HG03066 (cell line): ENCODE results near the gene DUSP9.

Experiments used
- ATAC-seq: cut with Tn5 transposase; IDR thresholded peaks from one replicate; pipeline ENCODE4 v1.9.1; 2021; ENCODE audit warnings: low read depth; ENCODE audit not compliant: unreplicated experiment

DUSP9 gene

DNA sequence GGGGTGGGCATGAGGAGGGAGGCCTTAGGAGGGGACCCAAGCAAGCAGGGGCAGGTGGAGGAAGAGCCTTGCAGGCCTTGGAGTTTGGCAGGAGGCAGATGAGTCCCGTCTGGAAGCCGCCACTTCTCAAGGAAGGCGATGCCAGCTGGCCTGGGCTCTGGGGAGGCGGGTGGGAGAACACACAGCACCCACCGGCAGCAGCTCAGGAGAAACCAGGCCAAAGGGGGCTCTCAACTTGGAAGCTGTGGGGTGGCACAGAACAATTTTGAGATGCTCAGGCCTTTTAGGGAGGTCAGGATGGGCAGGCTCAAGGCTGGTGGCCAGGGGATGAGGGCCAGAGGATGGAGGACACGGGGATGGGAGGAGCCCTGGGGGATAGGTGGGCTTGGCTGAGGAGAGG is 11.6 kb upstream of the DUSP9 start:
- ATAC-seq, result no peak

- ATAC-seq, result no peak
Measured at GRCh38 chrX:153635788-153636668, 11.0 kb upstream of the DUSP9 start.

- no peak for ATAC-seq
Measured at GRCh38 chrX:153636716-153637115, 10.3 kb upstream of the DUSP9 start.

DNA sequence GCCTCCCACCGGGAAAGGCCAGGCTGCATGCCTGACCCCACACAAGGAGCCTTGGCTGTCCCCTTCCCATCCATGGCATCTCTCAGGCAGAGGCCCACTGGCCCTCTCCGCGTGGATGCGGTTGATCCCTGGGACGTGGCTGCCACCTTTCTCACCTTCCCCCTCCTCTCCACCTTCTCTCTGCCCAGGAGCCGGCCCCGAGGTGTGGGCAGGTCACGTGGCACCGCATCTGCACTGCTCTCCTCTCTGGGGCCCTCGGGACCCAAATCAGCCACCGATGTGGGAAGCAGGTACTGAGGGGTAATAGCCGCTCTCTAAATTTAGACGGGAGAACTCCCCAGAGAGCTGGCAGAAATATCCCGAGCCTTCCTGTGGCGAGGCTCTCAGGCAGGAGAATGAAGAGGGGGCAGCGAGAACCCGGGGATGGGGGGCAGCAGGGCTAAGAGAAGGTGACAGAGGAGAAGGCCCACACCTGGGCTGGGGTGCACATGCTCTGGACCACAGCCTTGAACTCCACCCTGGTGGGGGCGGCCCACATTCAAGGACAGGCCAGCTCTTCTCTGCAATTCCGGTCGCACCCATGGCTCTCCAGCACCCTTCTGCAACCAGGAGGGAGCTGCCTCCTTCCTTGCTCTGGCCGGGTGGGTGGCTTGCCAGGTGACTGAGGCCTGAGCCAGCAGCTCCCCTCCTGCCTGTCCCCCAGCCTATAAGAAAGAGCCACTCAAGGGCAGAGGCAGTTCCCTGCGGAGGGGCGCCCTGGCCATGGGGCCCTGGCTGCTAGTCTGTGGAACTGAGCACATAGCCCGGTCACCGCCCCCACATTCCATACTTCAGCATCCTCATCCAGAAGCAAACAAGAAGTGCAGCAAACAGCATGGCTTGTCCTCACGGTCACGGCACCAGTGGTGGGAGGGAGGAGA is 9.6 kb upstream of the DUSP9 start:
- no peak for ATAC-seq

DNA sequence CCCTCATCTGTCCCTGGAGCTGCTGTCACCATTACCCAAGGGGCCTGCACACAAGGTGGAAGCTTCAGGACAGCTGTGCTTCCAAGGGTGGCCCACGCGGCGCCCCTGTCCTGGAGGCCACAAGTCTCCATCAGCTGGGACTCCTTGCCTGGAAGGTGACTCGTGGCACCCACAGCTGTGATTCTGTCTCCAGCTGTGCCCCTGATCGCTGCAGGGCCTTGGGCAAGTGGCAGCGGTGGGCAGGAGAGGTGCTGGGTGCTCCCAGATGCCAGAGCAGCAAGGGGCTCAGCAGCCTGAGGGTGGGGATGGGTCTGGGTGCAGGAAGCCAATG is 9.0 kb upstream of the DUSP9 start:
- ATAC-seq, result no peak

GRCh38 chrX:153638436-153639176 is 8.4 kb upstream of the DUSP9 start:
- ATAC-seq, result no peak

DNA sequence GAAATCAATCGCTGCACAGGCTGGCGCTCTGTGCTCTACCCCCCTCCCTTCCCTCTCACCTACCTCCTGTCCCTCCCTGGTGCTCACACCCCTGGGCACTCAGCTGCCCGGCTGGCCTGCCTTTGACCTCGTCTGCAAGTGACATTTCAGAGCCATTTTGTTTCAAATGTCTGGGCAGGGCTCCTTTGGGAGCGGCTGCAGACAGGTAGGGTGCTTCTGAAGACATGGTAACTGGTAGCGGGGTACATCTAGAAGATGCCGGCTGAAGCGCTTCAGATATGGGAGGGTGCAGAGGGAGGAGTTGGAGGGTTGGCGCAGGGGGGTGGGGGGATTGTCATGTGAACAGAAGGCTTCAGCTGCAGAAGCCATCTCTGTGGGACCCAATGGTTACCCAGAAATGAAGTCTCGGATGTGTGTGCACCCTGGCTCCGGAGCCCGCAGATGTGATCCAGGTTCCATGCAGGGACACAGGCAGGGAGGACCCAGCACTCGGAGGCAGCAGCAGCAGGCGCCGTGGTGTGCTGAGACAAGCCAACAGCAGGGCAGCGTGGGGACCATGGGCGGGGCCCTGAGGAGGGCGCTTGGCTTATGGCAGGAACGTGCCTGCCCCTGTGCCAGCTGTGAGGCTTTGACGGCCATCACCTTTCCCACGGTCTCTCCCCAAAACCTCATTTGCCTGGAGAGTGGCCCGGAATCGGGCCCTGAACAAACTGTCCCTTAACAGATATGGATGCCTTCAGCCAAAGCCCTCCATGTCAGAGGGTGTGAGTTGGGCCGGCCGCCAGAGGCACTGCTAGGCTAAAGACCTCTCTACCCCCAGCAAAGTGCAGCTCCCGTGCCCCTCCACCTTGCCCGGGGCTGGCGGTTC is 7.6 kb upstream of the DUSP9 start:
- ATAC-seq, result no peak

DNA sequence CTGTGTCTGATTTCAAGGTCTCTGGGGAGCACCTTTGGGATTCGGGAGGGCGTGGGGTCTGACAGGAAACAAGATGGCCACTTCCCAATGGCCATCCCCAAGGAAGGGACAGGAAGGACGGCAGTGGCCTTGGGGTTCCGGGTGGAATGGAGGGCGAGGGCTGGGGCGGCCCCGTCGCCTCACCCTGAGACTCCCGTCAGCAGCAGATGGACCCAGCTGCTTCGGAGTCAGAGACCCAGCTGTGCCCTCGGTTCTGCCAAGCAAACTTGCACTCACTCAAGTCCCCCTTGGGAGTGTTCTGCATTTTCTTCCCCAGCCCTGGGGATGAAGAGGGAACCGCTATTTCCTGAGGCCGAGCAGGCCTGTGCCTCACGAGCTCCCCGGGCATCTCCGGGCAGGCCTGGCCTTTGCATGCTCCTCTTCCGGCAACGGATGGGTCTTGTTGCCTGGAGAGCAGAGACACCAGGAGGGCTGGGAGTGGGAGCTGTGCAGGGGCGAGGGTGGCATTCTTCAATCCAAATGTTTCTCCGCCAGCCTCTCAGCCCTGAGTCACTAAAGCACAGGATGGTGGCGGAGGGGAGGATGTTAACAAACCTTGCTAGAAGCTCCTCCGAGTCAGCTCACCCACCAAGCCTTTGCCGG is 6.8 kb upstream of the DUSP9 start:
- no peak for ATAC-seq

DNA sequence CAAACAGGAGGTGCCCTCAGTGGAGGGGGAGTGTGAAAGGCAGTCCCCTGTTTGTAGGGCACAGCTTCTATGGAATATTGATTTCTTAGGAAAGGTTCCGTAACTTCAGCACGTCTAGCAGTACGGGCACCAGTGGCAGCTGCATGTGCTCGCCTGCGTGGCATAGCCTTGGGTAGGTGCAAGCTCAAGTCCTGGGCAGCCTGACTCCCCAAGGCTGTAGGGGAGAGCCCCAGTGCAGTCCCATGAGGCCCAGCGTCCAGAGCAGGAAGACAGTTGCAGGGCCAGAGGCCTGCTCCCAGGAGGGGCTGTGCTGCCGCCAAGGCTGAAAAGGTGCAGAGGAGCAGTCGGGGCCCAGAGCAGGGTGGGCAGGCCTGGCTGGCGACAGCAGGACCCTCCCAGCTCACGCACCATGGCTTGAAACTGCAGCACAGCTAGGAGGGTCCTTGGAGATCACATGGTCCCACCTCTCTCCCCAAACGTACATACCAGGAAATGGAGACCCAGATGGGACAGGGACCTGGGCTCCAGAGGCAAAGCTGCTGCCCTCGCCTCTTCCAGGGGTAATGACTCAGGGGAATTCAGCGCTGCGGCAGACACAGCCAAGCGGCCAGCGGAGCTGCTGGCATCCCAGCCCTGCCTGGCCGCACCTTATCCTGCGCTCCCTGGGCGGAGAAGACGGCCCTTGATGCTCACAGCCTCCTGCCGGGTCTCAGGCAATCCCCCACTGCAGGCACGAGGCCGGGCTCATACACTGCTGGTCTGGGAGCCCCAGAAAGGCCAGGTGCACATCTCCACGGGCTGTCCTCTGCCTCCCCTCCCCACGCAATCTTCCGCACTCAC is 6.0 kb upstream of the DUSP9 start:
- ATAC-seq, result no peak

- ATAC-seq, result no peak
Measured at GRCh38 chrX:153641627-153642026, 5.4 kb upstream of the DUSP9 start.

GRCh38 chrX:153642051-153642654 is 4.8 kb upstream of the DUSP9 start:
- ATAC-seq, result no peak

GRCh38 chrX:153642655-153643430 is 4.2 kb upstream of the DUSP9 start:
- ATAC-seq, result no peak

DNA sequence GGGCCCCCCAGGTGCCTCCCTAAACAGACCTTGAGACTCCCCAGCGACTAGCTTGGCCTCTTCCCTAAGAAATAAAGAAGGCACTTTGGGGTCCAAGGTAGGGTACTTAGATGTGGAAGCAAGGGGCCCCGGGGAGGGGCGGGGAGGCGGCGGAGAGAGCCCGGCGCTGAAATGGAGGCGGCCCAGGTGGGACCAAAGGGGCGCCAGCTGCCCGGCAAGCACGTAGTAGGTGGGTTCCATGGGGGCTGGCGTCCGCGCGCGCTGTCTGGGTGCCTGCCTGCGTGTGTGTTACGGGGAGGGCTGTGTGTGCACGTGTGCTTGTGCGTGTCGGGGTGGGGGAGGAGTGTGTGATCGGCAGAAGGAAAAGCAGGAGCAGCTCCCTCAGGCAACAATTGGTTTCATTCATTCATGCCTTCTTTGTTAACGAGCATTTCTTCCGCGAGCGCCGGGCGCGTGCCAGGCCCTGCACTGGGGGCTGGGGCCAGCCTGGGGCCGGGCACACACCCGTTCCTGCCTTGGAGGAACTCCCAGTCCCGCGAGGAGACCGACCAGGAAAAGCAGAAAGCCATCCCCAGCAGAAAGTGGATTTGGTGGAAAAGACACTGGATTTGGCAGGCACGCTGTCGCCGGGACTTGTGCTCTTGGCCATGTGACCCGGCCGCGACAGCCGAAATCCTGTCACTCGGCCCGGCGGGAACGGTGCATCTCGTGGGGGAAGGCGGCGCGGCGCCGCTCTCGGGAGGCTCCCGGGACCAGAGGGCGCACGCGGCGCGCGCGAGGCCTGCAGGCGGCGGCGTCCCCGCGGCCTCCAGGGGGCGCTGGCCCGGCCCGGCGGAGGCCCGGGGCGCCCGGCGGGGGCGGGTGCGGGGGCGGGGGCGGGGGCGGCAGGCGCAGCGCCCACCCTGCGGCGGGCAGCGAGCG is 3.3 kb upstream of the DUSP9 start:
- ATAC-seq, result no peak

DNA sequence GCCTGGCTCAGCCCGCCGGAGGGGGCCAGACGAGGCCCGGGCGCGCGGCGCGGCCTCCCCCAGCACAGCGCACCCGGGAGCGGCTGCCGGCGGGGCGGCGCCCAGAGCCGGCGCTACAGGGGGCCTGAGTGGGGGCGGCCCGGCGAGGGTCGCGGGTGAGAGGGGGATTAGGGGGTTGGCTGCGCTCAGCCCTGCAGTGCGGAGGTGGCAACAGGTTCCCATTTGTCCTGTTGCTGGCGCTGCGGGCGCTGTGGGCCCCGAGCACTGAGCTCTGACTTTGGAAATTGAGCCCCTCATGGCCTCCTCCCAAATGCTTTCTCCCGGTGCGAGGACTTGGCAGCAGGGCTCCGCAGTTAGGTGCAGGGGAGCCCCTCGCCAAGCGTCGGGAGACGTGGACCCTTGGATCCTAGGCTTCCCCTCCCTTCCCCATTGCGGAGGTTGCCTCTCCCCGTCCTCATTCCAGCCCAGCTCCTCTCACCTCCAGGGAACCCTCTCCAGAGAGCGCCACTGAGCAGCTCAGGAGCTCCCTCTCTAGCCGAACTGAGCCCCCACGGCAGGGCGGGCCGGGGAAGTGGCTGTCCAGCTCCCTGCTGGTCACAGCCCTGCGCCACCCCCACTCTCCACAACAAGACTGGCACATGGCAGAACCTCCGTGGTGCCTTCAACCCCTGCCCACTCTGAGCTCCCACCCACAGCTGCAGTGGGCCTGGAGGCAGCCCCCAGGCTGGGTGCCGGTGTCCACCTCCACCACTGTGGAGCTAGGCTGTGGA is 2.5 kb upstream of the DUSP9 start:
- ATAC-seq, result no peak

DNA sequence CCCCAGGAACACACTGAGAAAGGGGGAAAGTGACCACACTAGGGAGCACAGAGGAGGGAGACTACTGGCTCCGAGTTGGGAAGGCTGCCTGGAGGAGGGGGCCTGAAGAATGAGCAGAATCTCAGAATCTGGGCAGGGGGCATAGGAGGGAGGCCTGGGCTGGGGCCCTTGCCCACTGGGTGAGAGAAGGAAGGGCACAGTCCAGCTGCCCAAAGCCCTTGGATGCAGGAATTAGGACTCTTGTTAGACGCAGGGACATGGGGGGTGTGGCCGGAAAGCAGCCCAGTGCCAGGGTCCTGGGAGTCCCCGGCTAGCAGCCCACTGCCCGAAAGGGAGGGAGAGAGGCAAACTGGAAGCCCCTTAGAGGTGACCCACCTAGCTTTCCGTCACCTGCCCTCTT is 1.9 kb upstream of the DUSP9 start:
- ATAC-seq, result no peak
